Thoracic aorta (tissue), 2 donors: Measurements from ENCODE around the gene FBF1. TPM values are rescaled to one million over a fixed set of nuclear protein-coding genes. Genes with fewer than 3 reads are reported as not detected.
"Not testable (repeated sequence)": the region's sequence is repeated elsewhere in the genome, so short reads cannot be mapped to it uniquely, and the experiment has no call there.

Experiments used
- ATAC-seq: fragments of 150-250 bp; one replicate; pipeline ENCODE4 v1.8.0; 2017; ENCODE audit warnings: low read depth; ENCODE audit not compliant: insufficient number of reproducible peaks, low FRiP score
- DNase-seq: peaks from one replicate; pipeline ENCODE4 v3.0.0-alpha.2; 2020; ENCODE audit warnings: low spot score
- H3K27ac ChIP-seq, 2 donors: fragments of 200-600 bp; sonication (generic); 1 replicate in 1 of 2; 2 replicates in 1 of 2; pipeline ENCODE4 v1.5.1; 2016; ENCODE audit warnings: mild to moderate bottlenecking in 2 of 2, moderate library complexity in 2 of 2
- H3K27me3 ChIP-seq: fragments of 200-600 bp; sonication (generic); replicated peaks from 2 replicates; pipeline ENCODE4 v1.6.0; 2016; ENCODE audit warnings: mild to moderate bottlenecking; ENCODE audit not compliant: insufficient read depth
- H3K36me3 ChIP-seq: fragments of 200-600 bp; sonication (generic); one replicate; pipeline ENCODE4 v1.5.1; 2016
- H3K4me1 ChIP-seq, 2 donors: fragments of 200-600 bp; sonication (generic); 1 replicate in 1 of 2; 2 replicates in 1 of 2; pipeline versions ENCODE4 v1.5.1 to v1.6.0; 2016; ENCODE audit warnings: low read depth in 2 of 2, mild to moderate bottlenecking in 1 of 2; ENCODE audit not compliant: control insufficient read depth in 1 of 2
- H3K4me3 ChIP-seq: fragments of 200-600 bp; sonication (generic); 2 replicates; pipeline ENCODE4 v1.5.1; 2016; ENCODE audit warnings: mild to moderate bottlenecking
- H3K9me3 ChIP-seq: fragments of 200-600 bp; sonication (generic); 2 replicates; pipeline ENCODE4 v1.5.1; 2016
- total RNA-seq, 2 donors: library from RNA; depleted of rRNA; stranded (reverse); fragments of >200 nt; gene quantifications; one replicate each; pipeline versions ENCODE4 v1.1.0 to v1.2.3, GENCODE V29; 2016
- TF ChIP-seq, protein P1 (sequence below): fragments of 200-600 bp; sonication (generic); IDR thresholded peaks from one replicate; pipeline ENCODE4 v1.5.1; 2019; ENCODE audit warnings: antibody characterized with exemption

FBF1 gene
- total RNA-seq, 2 donors from 2014 or later = 6.3 to 8.0 TPM

DNA sequence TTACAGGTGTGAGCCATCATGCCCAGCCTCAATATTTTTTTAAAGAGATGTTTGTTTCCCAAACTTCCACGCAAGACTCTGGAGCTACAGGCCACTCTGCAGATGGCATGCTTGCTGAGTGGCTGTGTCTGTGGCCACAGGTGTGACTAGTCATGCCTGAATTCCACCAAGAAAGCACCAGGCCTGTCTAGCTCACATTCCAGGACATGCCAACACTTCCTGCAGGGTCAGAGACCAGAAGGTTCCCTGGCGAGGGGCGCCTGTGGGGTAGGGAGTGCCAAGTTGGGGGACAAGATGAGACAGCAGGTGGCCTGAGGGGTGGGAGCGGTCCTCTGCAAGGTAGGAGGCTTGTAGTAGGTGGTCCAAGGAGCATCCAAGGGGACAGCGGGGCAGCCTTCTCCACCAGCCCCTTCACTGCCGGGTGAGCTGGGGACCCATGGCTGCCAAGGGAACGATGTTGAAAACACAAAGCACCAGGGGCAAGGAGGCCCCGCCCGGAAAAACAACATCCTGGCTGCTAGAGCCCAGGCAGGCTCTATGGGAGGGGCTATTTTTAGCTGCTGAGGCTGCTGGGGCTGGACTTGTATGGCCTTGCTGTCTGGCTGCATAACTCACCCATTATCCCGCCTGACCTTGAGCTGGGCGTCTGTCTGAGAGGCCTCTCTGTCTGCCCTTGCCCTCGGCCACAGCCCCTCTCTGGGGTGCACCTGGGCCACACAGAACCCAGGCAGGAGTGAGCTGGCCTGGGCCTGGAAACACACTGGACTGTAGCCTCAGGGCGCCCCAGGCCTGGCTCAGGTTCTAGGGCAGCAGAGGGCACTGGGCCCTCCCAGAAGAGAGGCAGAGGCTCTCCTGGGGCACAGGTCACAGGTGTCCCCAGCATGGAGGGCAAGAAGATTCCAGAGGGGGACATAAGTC is 68.1 kb downstream of the FBF1 start:
- peaks cover 66 to 85% of the 10 kb centered on the region in 2 donors for H3K4me1 ChIP-seq
- DNase-seq = no peak

DNA sequence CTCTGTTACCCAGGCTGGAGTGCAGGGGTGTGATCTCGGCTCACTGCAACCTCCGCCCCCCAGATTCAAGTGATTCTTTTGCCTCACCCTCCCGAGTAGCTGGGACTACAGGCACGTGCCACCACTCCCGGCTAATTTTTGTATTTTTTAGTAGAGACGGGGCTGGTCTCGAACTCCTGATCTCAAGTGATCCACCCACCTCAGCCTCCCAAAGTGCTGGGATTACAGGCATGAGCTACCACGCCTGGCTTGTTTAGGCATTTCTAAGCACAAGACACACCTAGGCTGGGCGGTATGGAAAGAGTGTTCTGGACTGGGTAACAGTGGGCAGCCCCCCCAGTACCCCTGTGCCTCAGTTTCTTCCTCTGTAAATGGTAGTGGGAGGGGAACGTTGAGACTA is 70.6 kb downstream of the FBF1 start:
- not testable (repeated sequence) for H3K9me3 ChIP-seq, H3K27me3 ChIP-seq, H3K36me3 ChIP-seq, ATAC-seq, DNase-seq
- H3K4me3 ChIP-seq = peak overlapping the region; percentile 50
- peaks cover 50 to 66% of the 10 kb centered on the region in 2 donors for H3K4me1 ChIP-seq
- H3K27ac ChIP-seq = peak overlapping the region; percentile 96 to 99

More for the DNA sequence above, 68.1 kb downstream of the FBF1 start:
- peak; percentile 31 for ATAC-seq
- H3K9me3 ChIP-seq = no peaks in the 10 kb centered on the region
- peak overlapping the region; percentile 57 for H3K4me3 ChIP-seq
- no peaks in the 10 kb centered on the region for H3K27me3 ChIP-seq
- peaks cover 7% of the 10 kb centered on the region for H3K36me3 ChIP-seq
- peak overlapping the region; percentile 99 for H3K27ac ChIP-seq
- TF ChIP-seq, protein P1, sequence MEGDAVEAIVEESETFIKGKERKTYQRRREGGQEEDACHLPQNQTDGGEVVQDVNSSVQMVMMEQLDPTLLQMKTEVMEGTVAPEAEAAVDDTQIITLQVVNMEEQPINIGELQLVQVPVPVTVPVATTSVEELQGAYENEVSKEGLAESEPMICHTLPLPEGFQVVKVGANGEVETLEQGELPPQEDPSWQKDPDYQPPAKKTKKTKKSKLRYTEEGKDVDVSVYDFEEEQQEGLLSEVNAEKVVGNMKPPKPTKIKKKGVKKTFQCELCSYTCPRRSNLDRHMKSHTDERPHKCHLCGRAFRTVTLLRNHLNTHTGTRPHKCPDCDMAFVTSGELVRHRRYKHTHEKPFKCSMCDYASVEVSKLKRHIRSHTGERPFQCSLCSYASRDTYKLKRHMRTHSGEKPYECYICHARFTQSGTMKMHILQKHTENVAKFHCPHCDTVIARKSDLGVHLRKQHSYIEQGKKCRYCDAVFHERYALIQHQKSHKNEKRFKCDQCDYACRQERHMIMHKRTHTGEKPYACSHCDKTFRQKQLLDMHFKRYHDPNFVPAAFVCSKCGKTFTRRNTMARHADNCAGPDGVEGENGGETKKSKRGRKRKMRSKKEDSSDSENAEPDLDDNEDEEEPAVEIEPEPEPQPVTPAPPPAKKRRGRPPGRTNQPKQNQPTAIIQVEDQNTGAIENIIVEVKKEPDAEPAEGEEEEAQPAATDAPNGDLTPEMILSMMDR = no peak

DNA sequence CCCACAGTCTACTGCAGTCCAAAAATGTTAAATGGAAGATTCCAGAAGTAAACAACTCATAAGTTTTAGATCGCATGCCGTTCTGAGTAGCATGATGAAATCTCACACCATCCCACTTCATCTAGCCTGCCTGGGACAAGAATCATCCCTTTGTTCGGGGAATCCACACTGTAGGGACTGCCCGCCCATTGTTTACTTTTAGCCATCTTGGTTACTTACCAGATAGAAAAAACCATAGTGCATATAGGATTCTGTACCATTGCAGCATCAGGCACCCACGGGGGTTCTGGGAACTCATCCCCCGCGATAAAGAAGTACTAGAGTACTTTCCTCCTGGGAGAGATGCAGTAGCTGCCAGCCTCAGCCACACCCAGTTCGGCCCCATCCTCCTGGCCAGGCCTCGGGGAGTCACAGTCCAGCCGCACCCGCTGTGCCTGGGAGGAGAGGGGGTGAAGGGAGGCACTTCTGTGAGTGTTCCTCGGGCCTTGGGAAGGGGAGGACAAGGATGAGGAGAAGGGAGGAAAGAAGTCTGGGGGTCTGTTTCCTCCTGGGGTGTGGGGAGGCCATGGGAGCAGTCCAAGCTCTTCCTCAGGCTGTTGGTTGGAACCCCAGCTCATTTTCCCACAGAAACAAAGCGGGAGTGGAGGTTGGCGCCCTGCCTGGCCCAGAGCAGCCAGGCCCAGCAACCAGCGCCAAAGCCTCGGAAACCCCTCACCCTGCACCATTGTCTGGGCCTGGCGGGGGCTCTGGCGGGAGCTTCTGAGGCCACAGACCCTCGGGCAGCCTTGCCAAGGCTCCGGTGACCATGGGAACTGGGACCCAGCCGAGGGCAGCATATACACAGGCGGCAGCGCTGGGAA is 71.3 kb downstream of the FBF1 start:
- no peak for ATAC-seq
- peaks cover 43 to 61% of the 10 kb centered on the region in 2 donors for H3K4me1 ChIP-seq
- DNase-seq = no peak

DNA sequence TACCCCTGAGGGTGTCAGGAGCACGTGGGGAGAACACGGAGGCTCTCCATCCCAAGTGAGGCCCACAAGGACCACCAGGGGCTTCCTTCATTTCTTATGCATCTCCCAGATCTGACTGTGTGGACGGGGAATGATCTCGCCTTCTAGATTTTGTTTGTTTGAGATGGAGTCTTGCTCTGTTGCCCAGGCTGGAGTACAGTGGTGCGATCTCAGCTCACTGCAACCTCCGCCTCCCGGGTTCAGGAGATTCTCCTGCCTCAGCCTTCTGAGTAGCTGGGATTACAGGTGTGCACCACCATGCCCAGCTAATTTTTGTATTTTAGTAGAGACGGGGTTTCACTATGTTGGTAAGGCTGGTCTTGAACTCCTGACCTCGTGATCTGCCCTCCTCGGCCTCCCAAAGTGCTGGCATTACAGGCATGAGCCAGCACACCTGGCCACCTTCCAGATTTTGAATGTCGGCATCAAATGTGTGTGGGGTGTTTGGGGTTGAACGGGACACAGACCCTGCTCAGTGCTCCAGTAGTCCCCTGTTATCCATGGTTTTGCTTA is 72.0 kb downstream of the FBF1 start:
- H3K4me3 ChIP-seq, H3K9me3 ChIP-seq, H3K27me3 ChIP-seq, DNase-seq, H3K36me3 ChIP-seq, ATAC-seq: not testable (repeated sequence)
- H3K4me1 ChIP-seq = peaks cover 36 to 57% of the 10 kb centered on the region in 2 donors
- H3K27ac ChIP-seq = peak overlapping the region; percentile 13 to 96

More for the DNA sequence above, 71.3 kb downstream of the FBF1 start:
- Histone ChIP-seq H3K27me3 (no peaks in the 10 kb centered on the region), H3K27ac (peak overlapping the region; percentile 96 to 99), H3K36me3 (peaks cover 4% of the 10 kb centered on the region), H3K4me3 (peak overlapping the region; percentile 50), H3K9me3 (no peaks in the 10 kb centered on the region)
- TF ChIP-seq, protein P1 = no peak

DNA sequence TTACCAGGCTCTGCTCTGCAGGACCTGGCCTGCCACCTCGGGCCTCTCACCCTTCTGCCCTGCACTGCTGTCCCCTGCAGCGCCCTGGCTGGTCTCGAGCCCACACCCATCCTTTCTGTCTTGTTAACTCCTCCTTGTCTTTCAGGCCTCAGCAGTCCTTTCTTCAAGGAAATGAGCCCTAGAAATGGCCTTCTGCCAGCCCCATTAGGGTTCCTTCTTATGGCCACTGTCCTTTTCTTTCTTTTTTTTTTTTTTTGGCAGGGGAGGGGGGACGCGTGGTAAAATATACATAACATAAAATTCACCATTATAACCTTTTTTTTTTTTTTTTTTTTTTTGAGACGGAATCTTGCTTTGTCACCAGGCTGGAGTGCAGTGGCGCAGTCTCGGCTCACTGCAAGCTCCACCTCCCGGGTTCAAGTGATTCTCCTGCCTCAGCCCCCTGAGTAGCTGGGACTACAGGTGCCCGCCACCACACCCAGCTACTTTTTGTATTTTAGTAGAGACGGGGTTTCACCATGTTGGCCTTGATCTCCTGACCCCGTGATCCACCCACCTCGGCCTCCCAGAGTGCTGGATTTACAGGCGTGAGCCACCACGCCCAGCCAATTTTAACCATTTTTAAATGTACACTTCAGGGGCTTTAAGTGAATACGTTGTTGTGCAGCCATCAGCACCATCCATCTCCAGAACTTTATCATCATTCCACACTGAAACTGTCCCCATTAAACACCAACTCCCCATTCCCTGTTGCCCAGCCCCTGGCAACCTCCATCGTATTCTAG is 75.2 kb downstream of the FBF1 start:
- Histone ChIP-seq H3K27ac (peak overlapping the region in 1 of 2 donors; percentile 47), H3K4me1 (peaks cover 22 to 27% of the 10 kb centered on the region in 2 donors)
- H3K27me3 ChIP-seq, H3K36me3 ChIP-seq, H3K4me3 ChIP-seq, H3K9me3 ChIP-seq, DNase-seq, ATAC-seq: not testable (repeated sequence)

DNA sequence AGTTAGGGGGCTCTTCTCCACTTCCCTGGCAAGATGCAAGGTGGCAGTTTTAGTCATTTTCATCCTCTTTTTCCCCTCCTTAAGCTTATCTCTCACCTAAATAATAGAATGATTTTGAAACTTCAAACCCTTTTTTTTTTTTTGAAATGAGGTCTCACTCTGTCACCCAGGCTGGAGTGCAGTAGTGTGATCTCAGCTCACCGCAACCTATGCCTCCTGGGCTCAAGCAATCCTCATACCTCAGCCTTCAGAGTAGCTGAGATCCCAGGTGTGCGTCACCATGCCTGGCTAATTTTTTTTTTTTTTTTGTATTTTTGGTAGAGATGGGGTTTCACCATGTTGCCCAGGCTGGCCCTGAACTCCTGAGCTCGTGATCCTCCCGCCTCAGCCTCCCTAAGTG is 76.0 kb downstream of the FBF1 start:
- not testable (repeated sequence) for H3K4me3 ChIP-seq, H3K9me3 ChIP-seq, ATAC-seq, H3K27me3 ChIP-seq, H3K36me3 ChIP-seq, DNase-seq
- H3K27ac ChIP-seq = peak overlapping the region in 1 of 2 donors; percentile 47
- peaks cover 15 to 20% of the 10 kb centered on the region in 2 donors for H3K4me1 ChIP-seq
